SU-DHL-6 (cell line): ENCODE measurements around the gene NCS1.

Experiments used
- EZH2phosphoT487 ChIP-seq: fragments of 200-600 bp; sonication (generic), shearing (Covaris generic); conservative IDR thresholded peaks from 2 replicates; pipeline ENCODE4 v1.6.1; 2018; ENCODE audit warnings: mild to moderate bottlenecking, antibody characterized with exemption, low read length, moderate library complexity, mixed read lengths
- TF ChIP-seq, protein P1 (sequence below): fragments of 200-600 bp; sonication (generic); IDR thresholded peaks from one replicate; pipeline ENCODE4 v1.5.1; 2017; ENCODE audit warnings: antibody characterized with exemption, mild to moderate bottlenecking, low read length, moderate library complexity; ENCODE audit not compliant: insufficient read depth, poor library complexity, severe bottlenecking

DNA sequence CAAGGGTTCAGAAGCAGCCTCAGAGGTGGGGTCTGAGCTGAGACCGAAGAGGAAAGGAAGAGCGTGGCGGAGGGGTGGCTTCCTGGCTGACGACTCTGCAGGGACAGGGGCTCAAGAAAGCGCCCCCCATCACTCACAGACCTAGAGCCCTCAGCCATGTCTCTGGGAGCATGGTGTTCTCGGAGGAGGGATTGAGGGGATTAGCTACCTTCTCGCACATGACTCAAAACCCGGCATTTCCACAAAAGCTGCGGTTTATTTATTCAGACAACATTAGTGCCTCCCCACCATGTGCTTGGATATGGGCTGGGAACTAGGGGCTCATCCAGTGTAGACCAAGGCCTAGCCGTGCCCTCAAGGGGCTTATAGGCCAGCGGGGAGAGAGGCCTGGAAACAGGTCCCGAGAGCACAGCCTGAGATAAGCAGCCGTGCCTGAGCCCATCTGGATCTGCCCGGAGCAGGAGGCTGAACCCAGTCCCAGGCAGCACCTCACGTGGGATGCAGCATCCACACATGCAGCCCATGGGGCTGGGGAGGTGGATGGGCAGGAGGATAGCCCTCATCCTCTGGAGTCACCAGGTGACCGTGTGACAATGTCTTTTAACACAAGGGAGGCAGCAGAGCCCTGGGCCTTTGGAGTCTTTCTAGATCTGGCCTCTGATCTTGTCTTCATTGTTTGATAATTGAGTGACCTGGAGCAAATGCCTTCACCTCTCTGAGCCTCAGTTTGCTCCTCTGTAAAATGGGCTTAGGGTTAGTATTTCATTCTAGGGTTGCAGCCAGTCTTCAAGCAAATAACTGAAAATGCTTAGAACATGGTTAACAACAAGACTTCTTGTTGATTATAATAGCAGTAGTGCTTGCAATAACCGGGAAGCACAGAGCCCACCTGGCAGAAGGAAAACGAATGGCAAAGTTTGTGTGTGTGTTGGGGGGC lies 92.5 kb downstream of the NCS1 start:
- TF ChIP-seq, protein P1, sequence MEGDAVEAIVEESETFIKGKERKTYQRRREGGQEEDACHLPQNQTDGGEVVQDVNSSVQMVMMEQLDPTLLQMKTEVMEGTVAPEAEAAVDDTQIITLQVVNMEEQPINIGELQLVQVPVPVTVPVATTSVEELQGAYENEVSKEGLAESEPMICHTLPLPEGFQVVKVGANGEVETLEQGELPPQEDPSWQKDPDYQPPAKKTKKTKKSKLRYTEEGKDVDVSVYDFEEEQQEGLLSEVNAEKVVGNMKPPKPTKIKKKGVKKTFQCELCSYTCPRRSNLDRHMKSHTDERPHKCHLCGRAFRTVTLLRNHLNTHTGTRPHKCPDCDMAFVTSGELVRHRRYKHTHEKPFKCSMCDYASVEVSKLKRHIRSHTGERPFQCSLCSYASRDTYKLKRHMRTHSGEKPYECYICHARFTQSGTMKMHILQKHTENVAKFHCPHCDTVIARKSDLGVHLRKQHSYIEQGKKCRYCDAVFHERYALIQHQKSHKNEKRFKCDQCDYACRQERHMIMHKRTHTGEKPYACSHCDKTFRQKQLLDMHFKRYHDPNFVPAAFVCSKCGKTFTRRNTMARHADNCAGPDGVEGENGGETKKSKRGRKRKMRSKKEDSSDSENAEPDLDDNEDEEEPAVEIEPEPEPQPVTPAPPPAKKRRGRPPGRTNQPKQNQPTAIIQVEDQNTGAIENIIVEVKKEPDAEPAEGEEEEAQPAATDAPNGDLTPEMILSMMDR: no peak
- no peak for TF ChIP-seq EZH2phosphoT487
